SH-SY5Y (cell line): ENCODE results near the gene NATD1.

Experiments
- GATA2 ChIP-seq: IDR thresholded peaks from 2 replicates; pipeline ENCODE4 v1.6.1; 2011; ENCODE audit warnings: mild to moderate bottlenecking, low read depth, low read length
- GATA3 ChIP-seq: IDR thresholded peaks from 2 replicates; pipeline ENCODE4 v1.6.1; 2011; ENCODE audit warnings: low read depth, mild to moderate bottlenecking, low read length, moderate library complexity

GRCh38 chr17:21272881-21273792, 19.9 kb upstream of the NATD1 start:
- TF ChIP-seq GATA2 (no peak), GATA3 (no peak)
